Tibial nerve (tissue), 4 donors: ENCODE measurements around the gene SDR42E2. TPM values are rescaled to one million over a fixed set of nuclear protein-coding genes. Genes with fewer than 3 reads are reported as not detected.

Experiments used
- DNase-seq, 2 donors: peaks; one replicate each; pipeline ENCODE4 v3.0.0-alpha.2; 2019; ENCODE audit warnings: low spot score in 2 of 2
- H3K27ac ChIP-seq, 4 donors: fragments of 200-600 bp; sonication (generic) in 3 of 4; one replicate each; pipeline ENCODE4 v1.5.1; 2017 to 2019; ENCODE audit warnings: mild to moderate bottlenecking in 1 of 4
- H3K27me3 ChIP-seq, 2 donors: fragments of 200-600 bp; sonication (generic) in 1 of 2; one replicate each; pipeline versions ENCODE4 v1.5.1 to v1.6.0; 2017 to 2019
- H3K36me3 ChIP-seq, 3 donors: fragments of 200-600 bp; sonication (generic); one replicate each; pipeline ENCODE4 v1.5.1; 2018 to 2019
- H3K4me1 ChIP-seq, 4 donors: fragments of 200-600 bp; sonication (generic) in 3 of 4; one replicate each; pipeline ENCODE4 v1.5.1; 2017 to 2019
- H3K4me3 ChIP-seq, 4 donors: fragments of 200-600 bp; sonication (generic) in 3 of 4; one replicate each; pipeline ENCODE4 v1.5.1; 2017 to 2019; ENCODE audit warnings: mild to moderate bottlenecking in 1 of 4, moderate library complexity in 1 of 4
- H3K9me3 ChIP-seq, 4 donors: fragments of 200-600 bp; sonication (generic) in 3 of 4; one replicate each; pipeline ENCODE4 v1.5.1; 2017 to 2019
- CTCF ChIP-seq, 5 experiments: fragments of 200-600 bp in 3 of 5; fragments of 450-650 bp in 2 of 5; sonication (generic) in 3 of 5; IDR thresholded peaks; one replicate each; pipeline ENCODE4 v1.5.1; 2016 to 2019; ENCODE audit warnings: antibody characterized with exemption in 5 of 5, mild to moderate bottlenecking in 3 of 5, moderate library complexity in 2 of 5
- EP300 ChIP-seq, 2 donors: sonication (generic); formaldehyde crosslinking; IDR thresholded peaks; one replicate each; pipeline ENCODE4 v1.6.1; 2017; ENCODE audit warnings: antibody characterized with exemption in 2 of 2, mild to moderate bottlenecking in 1 of 2
- POLR2A ChIP-seq, 2 donors: fragments of 450-650 bp; IDR thresholded peaks; one replicate each; pipeline ENCODE4 v1.6.1; 2017; ENCODE audit warnings: antibody characterized with exemption in 2 of 2, mild to moderate bottlenecking in 2 of 2, moderate library complexity in 2 of 2
- WGBS, 2 donors: methylation state at CpG; one replicate each; pipeline ENCODE4 v1.1.5; 2018; 5-methylcytosine and 5-hydroxymethylcytosine counted together
- total RNA-seq, 4 donors: library from RNA; depleted of rRNA; stranded (reverse); fragments of >200 nt; gene quantifications; one replicate each; pipeline ENCODE4 v1.1.0, GENCODE V29; 2016

Gene SDR42E2
- total RNA-seq, 4 donors from 2014 or later: not detected

GRCh38 chr16:22225060-22225459, 62.8 kb downstream of the SDR42E2 start:
- 48 to 51% methylated on average over 7 of the region's 7 CpGs for WGBS, 2 donors
- DNase-seq: no peak
- H3K9me3 ChIP-seq: no peaks in the 10 kb centered on the region
- H3K27me3 ChIP-seq: no peaks in the 10 kb centered on the region
- H3K4me3 ChIP-seq: no peak overlapping the region
- peak overlapping the region in 2 of 4 donors; percentile 34 to 83 for H3K27ac ChIP-seq
- peak in 1 of 2 donors; percentile 62 for TF ChIP-seq EP300 (IDR thresholded peaks at IDR 0.05)
- TF ChIP-seq POLR2A (IDR thresholded peaks at IDR 0.05): no peak
- TF ChIP-seq CTCF (IDR thresholded peaks at IDR 0.05): no peak
- peaks cover 0 to 47% (median 0%) of the 10 kb centered on the region in 3 donors for H3K36me3 ChIP-seq
- H3K4me1 ChIP-seq: peaks cover 0 to 45% (median 7%) of the 10 kb centered on the region in 4 donors

GRCh38 chr16:22229889-22230288, 67.6 kb downstream of the SDR42E2 start:
- 31 to 41% methylated on average over 7 of the region's 7 CpGs for WGBS, 2 donors
- Histone ChIP-seq H3K4me1 (peaks cover 0 to 25% (median 0%) of the 10 kb centered on the region in 4 donors), H3K27me3 (no peaks in the 10 kb centered on the region), H3K4me3 (no peak overlapping the region), H3K36me3 (peaks cover 0 to 85% (median 0%) of the 10 kb centered on the region in 3 donors), H3K9me3 (no peaks in the 10 kb centered on the region), H3K27ac (peak overlapping the region in 1 of 4 donors; percentile 8)
- TF ChIP-seq CTCF (IDR thresholded peaks at IDR 0.05) (no peak), POLR2A (IDR thresholded peaks at IDR 0.05) (no peak), EP300 (IDR thresholded peaks at IDR 0.05) (no peak)
- no peak for DNase-seq

GRCh38 chr16:22232277-22233036, 70.2 kb downstream of the SDR42E2 start:
- Histone ChIP-seq H3K4me3 (no peak overlapping the region), H3K4me1 (peaks cover 0 to 30% (median 0%) of the 10 kb centered on the region in 4 donors), H3K36me3 (peaks cover 0 to 75% (median 0%) of the 10 kb centered on the region in 3 donors), H3K9me3 (no peaks in the 10 kb centered on the region), H3K27ac (peak overlapping the region in 1 of 4 donors; percentile 37), H3K27me3 (no peaks in the 10 kb centered on the region)
- 79 to 80% methylated on average over 14 of the region's 14 CpGs for WGBS, 2 donors
- TF ChIP-seq CTCF (IDR thresholded peaks at IDR 0.05) (no peak), POLR2A (IDR thresholded peaks at IDR 0.05) (no peak), EP300 (IDR thresholded peaks at IDR 0.05) (no peak)
- no peak for DNase-seq

- Histone ChIP-seq H3K27ac (peak overlapping the region in 1 of 4 donors; percentile 37), H3K27me3 (no peaks in the 10 kb centered on the region), H3K4me3 (no peak overlapping the region), H3K36me3 (peaks cover 0 to 74% (median 0%) of the 10 kb centered on the region in 3 donors), H3K4me1 (peaks cover 0 to 30% (median 0%) of the 10 kb centered on the region in 4 donors), H3K9me3 (no peaks in the 10 kb centered on the region)
- WGBS, 2 donors: 60 to 62% methylated on average over 6 of the region's 6 CpGs
- TF ChIP-seq POLR2A (IDR thresholded peaks at IDR 0.05): no peak
- no peak for TF ChIP-seq CTCF (IDR thresholded peaks at IDR 0.05)
- TF ChIP-seq EP300 (IDR thresholded peaks at IDR 0.05): no peak
- no peak for DNase-seq
These were observed 70.7 kb downstream of the SDR42E2 start for GRCh38 chr16:22233037-22233372.
